ENCODE data around the gene TMEM120A.

- TF ChIP-seq POLR2A (IDR thresholded peaks at IDR 0.05; ENCODE audit: low read length) (no peak), GATA1 (IDR thresholded peaks at IDR 0.05; ENCODE audit: low read depth, low read length) (no peak)
These were observed 26.4 kb downstream of the TMEM120A start for GRCh38 chr7:75968012-75968411.

Data from erythroblast (primary cell).